Mesendoderm (in vitro differentiated cells): ENCODE data around the gene TGFA.

Source experiments
- DNase-seq: peaks from one replicate; pipeline ENCODE4 v3.0.0; 2013
- H2AK5ac ChIP-seq: 2 replicates; pipeline ENCODE4 v1.6.1; 2013; ENCODE audit warnings: low read length, inconsistent platforms
- H2BK120ac ChIP-seq: 2 replicates; pipeline ENCODE4 v1.6.1; 2013; ENCODE audit warnings: low read depth, mild to moderate bottlenecking, low read length, moderate library complexity, mixed read lengths
- H2BK15ac ChIP-seq: replicated peaks from 2 replicates; pipeline ENCODE4 v1.6.1; 2013; ENCODE audit warnings: low read depth, mild to moderate bottlenecking, moderate library complexity
- H2BK5ac ChIP-seq: 2 replicates; pipeline ENCODE4 v1.6.1; 2013; ENCODE audit warnings: low read length, inconsistent platforms
- H3K18ac ChIP-seq: 2 replicates; pipeline ENCODE4 v1.6.1; 2013; ENCODE audit warnings: mild to moderate bottlenecking, low read length, mixed read lengths
- H3K23ac ChIP-seq: one replicate; pipeline ENCODE4 v1.6.1; 2013; ENCODE audit warnings: low read length
- H3K27ac ChIP-seq: 2 replicates; pipeline ENCODE4 v1.5.1; 2013; ENCODE audit warnings: low read depth, mild to moderate bottlenecking, inconsistent platforms, low read length, moderate library complexity
- H3K27me3 ChIP-seq: 2 replicates; pipeline ENCODE4 v1.6.1; 2013; ENCODE audit warnings: low read length, control low read depth, mild to moderate bottlenecking, inconsistent platforms; ENCODE audit not compliant: insufficient read depth, poor library complexity
- H3K36me3 ChIP-seq: 2 replicates; pipeline ENCODE4 v1.6.1; 2013; ENCODE audit warnings: low read length, inconsistent platforms; ENCODE audit not compliant: control insufficient read depth, insufficient read depth
- H3K4ac ChIP-seq: one replicate; pipeline ENCODE4 v1.6.1; 2013; ENCODE audit warnings: low read depth, mild to moderate bottlenecking, low read length, moderate library complexity
- H3K4me1 ChIP-seq: 2 replicates; pipeline ENCODE4 v1.6.1; 2013; ENCODE audit warnings: low read depth, low read length, inconsistent platforms; ENCODE audit not compliant: control insufficient read depth
- H3K4me2 ChIP-seq: 2 replicates; pipeline ENCODE4 v1.6.1; 2013; ENCODE audit warnings: low read length
- H3K4me3 ChIP-seq: 2 replicates; pipeline ENCODE4 v1.5.1; 2013; ENCODE audit warnings: mild to moderate bottlenecking, low read length
- H3K56ac ChIP-seq: one replicate; pipeline ENCODE4 v1.6.1; 2013; ENCODE audit warnings: low read length
- H3K79me1 ChIP-seq: 2 replicates; pipeline ENCODE4 v1.6.1; 2013; ENCODE audit warnings: low read length, inconsistent platforms
- H3K79me2 ChIP-seq: 2 replicates; pipeline ENCODE4 v1.6.1; 2013; ENCODE audit warnings: mild to moderate bottlenecking, low read length; ENCODE audit not compliant: control insufficient read depth, insufficient read depth
- H3K9ac ChIP-seq: 2 replicates; pipeline ENCODE4 v1.6.1; 2013; ENCODE audit warnings: low read length, inconsistent platforms
- H4K5ac ChIP-seq: one replicate; pipeline ENCODE4 v1.6.1; 2013; ENCODE audit warnings: low read length
- H4K8ac ChIP-seq: one replicate; pipeline ENCODE4 v1.6.1; 2013; ENCODE audit warnings: low read depth, mild to moderate bottlenecking, control low read depth, low read length, moderate library complexity
- WGBS: extraction: QIAGEN DNeasy Blood & Tissue Kit; methylation state at CpG from one replicate; pipeline ENCODE4 v1.1.7; 2013; ENCODE audit warnings: low lambda C conversion rate, missing lambda C conversion rate; ENCODE audit not compliant: insufficient coverage; ENCODE audit errors: extremely low coverage; 5-methylcytosine and 5-hydroxymethylcytosine counted together

Gene TGFA

GRCh38 chr2:70580352-70580751 is 26.7 kb upstream of the TGFA start:
- no peak overlapping the region for H3K4me3 ChIP-seq
- no peaks in the 10 kb centered on the region for H3K79me2 ChIP-seq
- no peak overlapping the region for H3K9ac ChIP-seq
- H3K4me2 ChIP-seq: no peak overlapping the region
- H4K8ac ChIP-seq: no peak overlapping the region
- no peaks in the 10 kb centered on the region for H3K27me3 ChIP-seq
- H2AK5ac ChIP-seq: no peak overlapping the region
- no peak overlapping the region for H3K4ac ChIP-seq
- no peak overlapping the region for H3K56ac ChIP-seq
- H2BK5ac ChIP-seq: no peak overlapping the region
- no peak overlapping the region for H4K5ac ChIP-seq
- no peak for DNase-seq
- no peak overlapping the region for H3K23ac ChIP-seq
- H3K27ac ChIP-seq: no peak overlapping the region
- no peaks in the 10 kb centered on the region for H3K36me3 ChIP-seq
- H3K18ac ChIP-seq: no peak overlapping the region
- H3K79me1 ChIP-seq: no peaks in the 10 kb centered on the region
- no peak overlapping the region for H2BK15ac ChIP-seq
- H3K4me1 ChIP-seq: no peaks in the 10 kb centered on the region
- no peak overlapping the region for H2BK120ac ChIP-seq

GRCh38 chr2:70574618-70575017 is 21.0 kb upstream of the TGFA start:
- H3K36me3 ChIP-seq: no peaks in the 10 kb centered on the region
- no peak overlapping the region for H3K27ac ChIP-seq
- H3K23ac ChIP-seq: no peak overlapping the region
- H2AK5ac ChIP-seq: no peak overlapping the region
- no peaks in the 10 kb centered on the region for H3K27me3 ChIP-seq
- no CpG with 5 or more reads among the region's 3 CpGs for WGBS
- H3K4me3 ChIP-seq: no peak overlapping the region
- no peak overlapping the region for H2BK15ac ChIP-seq
- no peak overlapping the region for H2BK5ac ChIP-seq
- no peak overlapping the region for H2BK120ac ChIP-seq
- H3K4me1 ChIP-seq: no peaks in the 10 kb centered on the region
- H3K79me2 ChIP-seq: no peaks in the 10 kb centered on the region
- H3K56ac ChIP-seq: no peak overlapping the region
- H3K4me2 ChIP-seq: no peak overlapping the region
- H3K9ac ChIP-seq: no peak overlapping the region
- H3K18ac ChIP-seq: no peak overlapping the region
- no peak overlapping the region for H3K4ac ChIP-seq
- H4K5ac ChIP-seq: no peak overlapping the region
- no peak for DNase-seq
- no peaks in the 10 kb centered on the region for H3K79me1 ChIP-seq
- H4K8ac ChIP-seq: no peak overlapping the region

- H3K27ac ChIP-seq: no peak overlapping the region
- H3K79me1 ChIP-seq: no peaks in the 10 kb centered on the region
- H3K4me2 ChIP-seq: no peak overlapping the region
- H3K79me2 ChIP-seq: no peaks in the 10 kb centered on the region
- no peak for DNase-seq
- H3K4me1 ChIP-seq: no peaks in the 10 kb centered on the region
- no peak overlapping the region for H2BK15ac ChIP-seq
- no peak overlapping the region for H3K18ac ChIP-seq
- no peak overlapping the region for H3K23ac ChIP-seq
- no peak overlapping the region for H3K4ac ChIP-seq
- no peaks in the 10 kb centered on the region for H3K36me3 ChIP-seq
- no peak overlapping the region for H4K5ac ChIP-seq
- no peak overlapping the region for H4K8ac ChIP-seq
- H3K27me3 ChIP-seq: no peaks in the 10 kb centered on the region
- H2AK5ac ChIP-seq: no peak overlapping the region
- no peak overlapping the region for H3K4me3 ChIP-seq
- H2BK120ac ChIP-seq: no peak overlapping the region
- H2BK5ac ChIP-seq: no peak overlapping the region
- H3K9ac ChIP-seq: no peak overlapping the region
- no CpG with 5 or more reads among the region's 2 CpGs for WGBS
- H3K56ac ChIP-seq: no peak overlapping the region
These were observed 20.5 kb upstream of the TGFA start for GRCh38 chr2:70574109-70574508.

GRCh38 chr2:70570041-70570661 is 16.5 kb upstream of the TGFA start:
- Histone ChIP-seq H3K4me1 (no peaks in the 10 kb centered on the region), H3K23ac (no peak overlapping the region), H2BK5ac (no peak overlapping the region), H2BK15ac (no peak overlapping the region), H3K18ac (no peak overlapping the region), H3K27ac (no peak overlapping the region), H3K9ac (no peak overlapping the region), H3K4me2 (no peak overlapping the region), H3K27me3 (no peaks in the 10 kb centered on the region), H3K56ac (no peak overlapping the region), H3K36me3 (no peaks in the 10 kb centered on the region), H3K4me3 (no peak overlapping the region), H4K8ac (no peak overlapping the region), H4K5ac (no peak overlapping the region), H3K4ac (no peak overlapping the region), H3K79me2 (no peaks in the 10 kb centered on the region), H3K79me1 (no peaks in the 10 kb centered on the region), H2BK120ac (no peak overlapping the region), H2AK5ac (no peak overlapping the region)
- no CpG with 5 or more reads among the region's 7 CpGs for WGBS
- DNase-seq: peak; percentile 85

- no peaks in the 10 kb centered on the region for H3K36me3 ChIP-seq
- H2BK120ac ChIP-seq: no peak overlapping the region
- no CpG with 5 or more reads among the region's 6 CpGs for WGBS
- no peak overlapping the region for H3K56ac ChIP-seq
- no peak overlapping the region for H3K9ac ChIP-seq
- no peak overlapping the region for H3K27ac ChIP-seq
- H3K18ac ChIP-seq: no peak overlapping the region
- no peak overlapping the region for H2BK15ac ChIP-seq
- no peaks in the 10 kb centered on the region for H3K79me1 ChIP-seq
- no peak overlapping the region for H3K4me3 ChIP-seq
- no peak overlapping the region for H3K23ac ChIP-seq
- H2AK5ac ChIP-seq: no peak overlapping the region
- DNase-seq: no peak
- no peak overlapping the region for H3K4me2 ChIP-seq
- H3K4me1 ChIP-seq: no peaks in the 10 kb centered on the region
- H2BK5ac ChIP-seq: no peak overlapping the region
- H3K27me3 ChIP-seq: no peaks in the 10 kb centered on the region
- no peaks in the 10 kb centered on the region for H3K79me2 ChIP-seq
- no peak overlapping the region for H4K8ac ChIP-seq
- no peak overlapping the region for H3K4ac ChIP-seq
- no peak overlapping the region for H4K5ac ChIP-seq
These were observed 15.9 kb upstream of the TGFA start for GRCh38 chr2:70569559-70569958.

- no peak overlapping the region for H4K8ac ChIP-seq
- no peak overlapping the region for H3K23ac ChIP-seq
- H3K36me3 ChIP-seq: no peaks in the 10 kb centered on the region
- H3K18ac ChIP-seq: no peak overlapping the region
- no peak overlapping the region for H2AK5ac ChIP-seq
- no peak overlapping the region for H3K4me3 ChIP-seq
- H3K79me1 ChIP-seq: no peaks in the 10 kb centered on the region
- H3K79me2 ChIP-seq: no peaks in the 10 kb centered on the region
- no peaks in the 10 kb centered on the region for H3K27me3 ChIP-seq
- no peak overlapping the region for H3K9ac ChIP-seq
- H2BK15ac ChIP-seq: no peak overlapping the region
- no peak overlapping the region for H2BK5ac ChIP-seq
- no peak overlapping the region for H3K4ac ChIP-seq
- H3K27ac ChIP-seq: no peak overlapping the region
- H4K5ac ChIP-seq: no peak overlapping the region
- H3K4me1 ChIP-seq: no peaks in the 10 kb centered on the region
- peak; percentile 40 for DNase-seq
- no CpG with 5 or more reads among the region's 2 CpGs for WGBS
- H3K56ac ChIP-seq: no peak overlapping the region
- H3K4me2 ChIP-seq: no peak overlapping the region
- no peak overlapping the region for H2BK120ac ChIP-seq
These were observed 13.3 kb upstream of the TGFA start for GRCh38 chr2:70566906-70567305.
